ENCODE results near the gene CYTH2.

Gene CYTH2

DNA sequence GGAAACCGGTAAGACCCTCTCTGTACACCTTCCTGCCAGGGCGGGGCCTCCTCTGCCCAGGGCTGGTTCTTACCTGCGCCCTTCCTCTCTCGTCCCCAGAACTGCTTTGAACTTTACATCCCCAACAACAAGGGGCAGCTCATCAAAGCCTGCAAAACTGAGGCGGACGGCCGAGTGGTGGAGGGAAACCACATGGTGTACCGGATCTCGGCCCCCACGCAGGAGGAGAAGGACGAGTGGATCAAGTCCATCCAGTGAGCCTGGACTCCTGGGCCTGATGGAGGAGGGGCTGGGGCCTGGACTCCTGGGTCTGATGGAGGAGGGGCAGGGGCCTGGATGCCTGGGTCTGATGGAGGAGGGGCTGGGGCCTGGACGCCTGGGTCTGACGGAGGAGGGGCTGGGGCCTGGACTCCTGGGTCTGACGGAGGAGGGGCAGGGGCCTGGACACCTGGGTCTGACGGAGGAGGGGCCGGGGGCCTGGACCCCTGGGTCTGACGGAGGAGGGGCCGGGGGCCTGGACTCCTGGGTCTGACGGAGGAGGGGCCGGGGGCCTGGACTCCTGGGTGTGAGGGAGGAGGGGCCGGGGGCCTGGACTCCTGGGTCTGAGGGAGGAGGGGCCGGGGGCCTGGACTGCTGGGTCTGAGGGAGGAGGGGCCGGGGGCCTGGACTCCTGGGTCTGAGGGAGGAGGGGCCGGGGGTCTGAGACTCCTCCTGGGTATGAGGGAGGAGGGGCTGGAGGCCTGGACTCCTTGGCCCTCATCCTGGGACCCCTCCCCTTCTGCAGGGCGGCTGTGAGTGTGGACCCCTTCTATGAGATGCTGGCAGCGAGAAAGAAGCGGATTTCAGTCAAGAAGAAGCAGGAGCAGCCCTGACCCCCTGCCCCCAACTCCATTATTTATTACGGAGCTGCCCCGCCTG lies 9.4 kb downstream of the CYTH2 start (continued):
- TF ChIP-seq, protein P1, sequence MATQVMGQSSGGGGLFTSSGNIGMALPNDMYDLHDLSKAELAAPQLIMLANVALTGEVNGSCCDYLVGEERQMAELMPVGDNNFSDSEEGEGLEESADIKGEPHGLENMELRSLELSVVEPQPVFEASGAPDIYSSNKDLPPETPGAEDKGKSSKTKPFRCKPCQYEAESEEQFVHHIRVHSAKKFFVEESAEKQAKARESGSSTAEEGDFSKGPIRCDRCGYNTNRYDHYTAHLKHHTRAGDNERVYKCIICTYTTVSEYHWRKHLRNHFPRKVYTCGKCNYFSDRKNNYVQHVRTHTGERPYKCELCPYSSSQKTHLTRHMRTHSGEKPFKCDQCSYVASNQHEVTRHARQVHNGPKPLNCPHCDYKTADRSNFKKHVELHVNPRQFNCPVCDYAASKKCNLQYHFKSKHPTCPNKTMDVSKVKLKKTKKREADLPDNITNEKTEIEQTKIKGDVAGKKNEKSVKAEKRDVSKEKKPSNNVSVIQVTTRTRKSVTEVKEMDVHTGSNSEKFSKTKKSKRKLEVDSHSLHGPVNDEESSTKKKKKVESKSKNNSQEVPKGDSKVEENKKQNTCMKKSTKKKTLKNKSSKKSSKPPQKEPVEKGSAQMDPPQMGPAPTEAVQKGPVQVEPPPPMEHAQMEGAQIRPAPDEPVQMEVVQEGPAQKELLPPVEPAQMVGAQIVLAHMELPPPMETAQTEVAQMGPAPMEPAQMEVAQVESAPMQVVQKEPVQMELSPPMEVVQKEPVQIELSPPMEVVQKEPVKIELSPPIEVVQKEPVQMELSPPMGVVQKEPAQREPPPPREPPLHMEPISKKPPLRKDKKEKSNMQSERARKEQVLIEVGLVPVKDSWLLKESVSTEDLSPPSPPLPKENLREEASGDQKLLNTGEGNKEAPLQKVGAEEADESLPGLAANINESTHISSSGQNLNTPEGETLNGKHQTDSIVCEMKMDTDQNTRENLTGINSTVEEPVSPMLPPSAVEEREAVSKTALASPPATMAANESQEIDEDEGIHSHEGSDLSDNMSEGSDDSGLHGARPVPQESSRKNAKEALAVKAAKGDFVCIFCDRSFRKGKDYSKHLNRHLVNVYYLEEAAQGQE (tag by site-specific recombination; IDR thresholded peaks at IDR 0.05) = no peak
- no peak for TF ChIP-seq SP2 (tag by site-specific recombination; IDR thresholded peaks at IDR 0.05)
- no peak for TF ChIP-seq KLF10 (tag by site-specific recombination; IDR thresholded peaks at IDR 0.05)
- TF ChIP-seq ZNF701 (tag by site-specific recombination; IDR thresholded peaks at IDR 0.05) = no peak
- no peak for TF ChIP-seq ZNF548 (tag by site-specific recombination; IDR thresholded peaks at IDR 0.05)

GRCh38 chr19:48479686-48480085 lies 10.5 kb downstream of the CYTH2 start:
- Histone ChIP-seq H3K9me3 (ENCODE audit: control insufficient read depth, insufficient read depth, low read depth, low read length) (no peaks in the 10 kb centered on the region), H3K4me3 (ENCODE audit: low read depth, low read length) (no peak overlapping the region), H3K27ac (ENCODE audit: extremely low read depth, low read depth, low read length) (no peak overlapping the region), H3K36me3 (ENCODE audit: control insufficient read depth in 2 of 2, insufficient read depth in 1 of 2, low read length in 2 of 2) (peaks cover 33 to 55% of the 10 kb centered on the region in 2 experiments), H3K4me1 (ENCODE audit: control insufficient read depth, insufficient read depth, low read length) (no peaks in the 10 kb centered on the region)
- TF ChIP-seq ZNF792 (tag by site-specific recombination; IDR thresholded peaks at IDR 0.05) (no peak), ZNF548 (tag by site-specific recombination; IDR thresholded peaks at IDR 0.05) (no peak), AEBP2 (tag by site-specific recombination; IDR thresholded peaks at IDR 0.05; ENCODE audit: borderline replicate concordance) (no peak), ZNF175 (tag by site-specific recombination; IDR thresholded peaks at IDR 0.05) (no peak), RBAK (tag by site-specific recombination; IDR thresholded peaks at IDR 0.05) (no peak), ZBTB7A (tag by site-specific recombination; IDR thresholded peaks at IDR 0.05; ENCODE audit: low read depth) (no peak), ZNF16 (tag by site-specific recombination; IDR thresholded peaks at IDR 0.05; ENCODE audit: low read depth) (no peak), ATF2 (tag by site-specific recombination; IDR thresholded peaks at IDR 0.05; ENCODE audit: low read depth) (no peak), ZNF776 (tag by site-specific recombination; IDR thresholded peaks at IDR 0.05; ENCODE audit: borderline replicate concordance) (no peak), ZBTB20 (tag by site-specific recombination; IDR thresholded peaks at IDR 0.05) (no peak), ZNF157 (tag by site-specific recombination; IDR thresholded peaks at IDR 0.05) (no peak), ZNF391 (tag by site-specific recombination; IDR thresholded peaks at IDR 0.05; ENCODE audit: borderline replicate concordance, low read depth) (no peak), ZNF596 (tag by site-specific recombination; IDR thresholded peaks at IDR 0.05) (no peak), REPIN1 (tag by site-specific recombination; IDR thresholded peaks at IDR 0.05; ENCODE audit: low read depth) (no peak), GLIS2 (tag by site-specific recombination; IDR thresholded peaks at IDR 0.05) (no peak), ZBTB1 (tag by site-specific recombination; IDR thresholded peaks at IDR 0.05) (no peak), MZF1 (tag by site-specific recombination; IDR thresholded peaks at IDR 0.05; ENCODE audit: borderline replicate concordance) (no peak)
- TF ChIP-seq, protein P2, sequence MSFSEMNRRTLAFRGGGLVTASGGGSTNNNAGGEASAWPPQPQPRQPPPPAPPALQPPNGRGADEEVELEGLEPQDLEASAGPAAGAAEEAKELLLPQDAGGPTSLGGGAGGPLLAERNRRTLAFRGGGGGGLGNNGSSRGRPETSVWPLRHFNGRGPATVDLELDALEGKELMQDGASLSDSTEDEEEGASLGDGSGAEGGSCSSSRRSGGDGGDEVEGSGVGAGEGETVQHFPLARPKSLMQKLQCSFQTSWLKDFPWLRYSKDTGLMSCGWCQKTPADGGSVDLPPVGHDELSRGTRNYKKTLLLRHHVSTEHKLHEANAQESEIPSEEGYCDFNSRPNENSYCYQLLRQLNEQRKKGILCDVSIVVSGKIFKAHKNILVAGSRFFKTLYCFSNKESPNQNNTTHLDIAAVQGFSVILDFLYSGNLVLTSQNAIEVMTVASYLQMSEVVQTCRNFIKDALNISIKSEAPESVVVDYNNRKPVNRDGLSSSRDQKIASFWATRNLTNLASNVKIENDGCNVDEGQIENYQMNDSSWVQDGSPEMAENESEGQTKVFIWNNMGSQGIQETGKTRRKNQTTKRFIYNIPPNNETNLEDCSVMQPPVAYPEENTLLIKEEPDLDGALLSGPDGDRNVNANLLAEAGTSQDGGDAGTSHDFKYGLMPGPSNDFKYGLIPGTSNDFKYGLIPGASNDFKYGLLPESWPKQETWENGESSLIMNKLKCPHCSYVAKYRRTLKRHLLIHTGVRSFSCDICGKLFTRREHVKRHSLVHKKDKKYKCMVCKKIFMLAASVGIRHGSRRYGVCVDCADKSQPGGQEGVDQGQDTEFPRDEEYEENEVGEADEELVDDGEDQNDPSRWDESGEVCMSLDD (tag by site-specific recombination; IDR thresholded peaks at IDR 0.05) = no peak
- ChIA-PET CTCF (interaction anchor here (0.8 kb wide), 1 partner anchor 10 kb away, joined by 4 read pairs; no protein-coding TSS in a partner anchor), POLR2A (interaction anchor here (1.0 to 1.6 kb wide), 3 partner anchors 10 to 22 kb away, joined by 5 to 7 read pairs (median 6); no protein-coding TSS in a partner anchor)

Data from HEK293 (cell line).